MCF 10A (cell line): ENCODE measurements around the gene ANKRD28. TPM values are rescaled to one million over a fixed set of nuclear protein-coding genes. Genes with fewer than 3 reads are reported as not detected.

Source experiments
- BruUV-seq: library from RNA; stranded (reverse); fragments of 400-500 nt; replicated peaks from 2 replicates; lab custom pipeline; 2021; lab: Mats Ljungman, UMichigan
- CTCF ChIA-PET: fragments of 300-600 bp; sonication (Branson Sonifier 250); formaldehyde crosslinking; extraction: SDS; loops from one replicate; lab custom pipeline; 2021; ENCODE audit warnings: antibody characterized with exemption, inconsistent platforms; lab: Yijun Ruan, JAX
- POLR2A ChIA-PET: fragments of 300-600, 350-650 bp; sonication (Branson Sonifier 250); formaldehyde crosslinking; extraction: SDS; loops from one replicate; lab custom pipeline; 2020; ENCODE audit warnings: antibody characterized with exemption, inconsistent platforms; lab: Yijun Ruan, JAX
- DNase-seq: peaks from one replicate; pipeline ENCODE4 v3.0.0-alpha.2; 2018; ENCODE audit not compliant: unreplicated experiment
- H3K27ac Mint-ChIP-seq: one replicate; pipeline ENCODE4 v1.8.0; 2022; ENCODE audit warnings: mild to moderate bottlenecking, low read depth, mixed read lengths; ENCODE audit not compliant: unreplicated experiment
- H3K27me3 Mint-ChIP-seq: one replicate; pipeline ENCODE4 v1.8.0; 2022; ENCODE audit warnings: mixed read lengths; ENCODE audit not compliant: insufficient read depth, unreplicated experiment
- H3K36me3 Mint-ChIP-seq: one replicate; pipeline ENCODE4 v1.8.0; 2022; ENCODE audit warnings: mild to moderate bottlenecking, moderate library complexity, mixed read lengths; ENCODE audit not compliant: insufficient read depth, unreplicated experiment
- H3K4me1 Mint-ChIP-seq: one replicate; pipeline ENCODE4 v1.8.0; 2022; ENCODE audit warnings: mixed read lengths; ENCODE audit not compliant: insufficient read depth, unreplicated experiment
- H3K4me3 Mint-ChIP-seq: one replicate; pipeline ENCODE4 v1.8.0; 2022; ENCODE audit warnings: mild to moderate bottlenecking, moderate library complexity, mixed read lengths; ENCODE audit not compliant: unreplicated experiment
- H3K9me3 Mint-ChIP-seq: one replicate; pipeline ENCODE4 v1.8.0; 2022; ENCODE audit warnings: mixed read lengths; ENCODE audit not compliant: unreplicated experiment
- CTCF ChIP-seq: fragments of 200-600 bp; IDR thresholded peaks from one replicate; pipeline ENCODE4 v1.8.0; 2022; ENCODE audit warnings: antibody characterized with exemption, mild to moderate bottlenecking; ENCODE audit not compliant: unreplicated experiment
- intact Hi-C: fragments of 100-400 bp; cut with micrococcal nuclease; formaldehyde crosslinking; loops from 2 replicates; pipeline ENCODE4 v1.14.1; 2022
- total RNA-seq: library from RNA; stranded (reverse); gene quantifications from 2 replicates; pipeline ENCODE4 v1.2.3, GENCODE V29; 2022

ANKRD28 gene
- total RNA-seq, 1 experiment from 2014 or later, result 79.0 TPM

- TF ChIP-seq CTCF, result no peak
- Mint-ChIP-seq H3K27ac (peak overlapping the region; percentile 93), H3K4me3 (peak overlapping the region; percentile 64), H3K27me3 (no peaks in the 10 kb centered on the region), H3K4me1 (peaks cover 37% of the 10 kb centered on the region), H3K36me3 (peaks cover 19% of the 10 kb centered on the region), H3K9me3 (peaks cover 4% of the 10 kb centered on the region)
- POLR2A ChIA-PET, result interaction anchor here (0.6 to 4.1 kb wide), 12 partner anchors 10 to 414 kb away, joined by 3 to 51 read pairs (median 4); partner anchors contain the start of genes ANKRD28, BTD and HACL1
- DNase-seq, result peak; percentile 96
- BruUV-seq, result no TSS peak
- intact Hi-C loops, result loop anchor here (5.0 kb wide), 1 partner anchor 166 kb away; no protein-coding TSS in a partner anchor
- CTCF ChIA-PET, result interaction anchor here (0.6 to 4.6 kb wide), 6 partner anchors 10 to 412 kb away, joined by 3 to 24 read pairs (median 4); no protein-coding TSS in a partner anchor
These were observed 151.9 kb downstream of the ANKRD28 start for GRCh38 chr3:15645740-15646501.

GRCh38 chr3:15645246-15645645 lies 152.5 kb downstream of the ANKRD28 start:
- POLR2A ChIA-PET, result interaction anchor here (0.6 to 4.1 kb wide), 7 partner anchors 10 to 152 kb away, joined by 3 to 51 read pairs (median 8); partner anchors contain the start of genes ANKRD28, BTD and HACL1
- H3K4me3 Mint-ChIP-seq, result no peak overlapping the region

GRCh38 chr3:15638891-15639262 lies 158.9 kb downstream of the ANKRD28 start:
- no peak overlapping the region for H3K27ac Mint-ChIP-seq
- no peaks in the 10 kb centered on the region for H3K27me3 Mint-ChIP-seq
- POLR2A ChIA-PET, result no interaction called here
- CTCF ChIA-PET, result no interaction called here
- no peak for DNase-seq
- peaks cover 28% of the 10 kb centered on the region for H3K4me1 Mint-ChIP-seq
- no peak overlapping the region for H3K4me3 Mint-ChIP-seq
- no peaks in the 10 kb centered on the region for H3K9me3 Mint-ChIP-seq
- H3K36me3 Mint-ChIP-seq, result peaks cover 5% of the 10 kb centered on the region
- TF ChIP-seq CTCF, result no peak
- BruUV-seq, result no TSS peak
- intact Hi-C loops, result no loop called here

More at GRCh38 chr3:15645246-15645645, 152.5 kb downstream of the ANKRD28 start:
- Mint-ChIP-seq H3K4me1 (peaks cover 37% of the 10 kb centered on the region), H3K36me3 (peaks cover 19% of the 10 kb centered on the region), H3K27me3 (no peaks in the 10 kb centered on the region), H3K9me3 (peaks cover 4% of the 10 kb centered on the region), H3K27ac (peak overlapping the region; percentile 93)
- no peak for TF ChIP-seq CTCF
- CTCF ChIA-PET, result interaction anchor here (0.6 to 4.6 kb wide), 4 partner anchors 9 to 412 kb away, joined by 3 to 24 read pairs (median 4); no protein-coding TSS in a partner anchor
- intact Hi-C loops, result loop anchor here (5.0 kb wide), 1 partner anchor 167 kb away; no protein-coding TSS in a partner anchor
- DNase-seq, result no peak
- no TSS peak for BruUV-seq

- Mint-ChIP-seq H3K9me3 (no peaks in the 10 kb centered on the region), H3K4me1 (peaks cover 32% of the 10 kb centered on the region), H3K27me3 (no peaks in the 10 kb centered on the region), H3K27ac (no peak overlapping the region), H3K4me3 (no peak overlapping the region), H3K36me3 (peaks cover 5% of the 10 kb centered on the region)
- ChIA-PET POLR2A (interaction anchor here (5.2 kb wide), 1 partner anchor 8 kb away, joined by 51 read pairs; no protein-coding TSS in a partner anchor), CTCF (no interaction called here)
- DNase-seq, result no peak
- TF ChIP-seq CTCF, result no peak
- intact Hi-C loops, result no loop called here
- BruUV-seq, result no TSS peak
These were observed 159.4 kb downstream of the ANKRD28 start for GRCh38 chr3:15638193-15638890.
